HG02943 (cell line): ENCODE results near the gene CLEC11A.

Experiments
- ATAC-seq: cut with Tn5 transposase; IDR thresholded peaks from one replicate; pipeline ENCODE4 v1.9.1; 2021; ENCODE audit warnings: mild to moderate bottlenecking, low read depth, moderate library complexity; ENCODE audit not compliant: unreplicated experiment

Gene CLEC11A, protein sequence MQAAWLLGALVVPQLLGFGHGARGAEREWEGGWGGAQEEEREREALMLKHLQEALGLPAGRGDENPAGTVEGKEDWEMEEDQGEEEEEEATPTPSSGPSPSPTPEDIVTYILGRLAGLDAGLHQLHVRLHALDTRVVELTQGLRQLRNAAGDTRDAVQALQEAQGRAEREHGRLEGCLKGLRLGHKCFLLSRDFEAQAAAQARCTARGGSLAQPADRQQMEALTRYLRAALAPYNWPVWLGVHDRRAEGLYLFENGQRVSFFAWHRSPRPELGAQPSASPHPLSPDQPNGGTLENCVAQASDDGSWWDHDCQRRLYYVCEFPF

GRCh38 chr19:50723069-50723468 is at the start of gene CLEC11A:
Gene CLEC11A, plus strand, starts transcription at chr19:50723364. Its CDS starts 162 bp downstream, at chr19:50723526.
- ATAC-seq: no peak

- ATAC-seq: no peak
Measured at GRCh38 chr19:50676625-50677197, 46.5 kb upstream of the CLEC11A start.

DNA sequence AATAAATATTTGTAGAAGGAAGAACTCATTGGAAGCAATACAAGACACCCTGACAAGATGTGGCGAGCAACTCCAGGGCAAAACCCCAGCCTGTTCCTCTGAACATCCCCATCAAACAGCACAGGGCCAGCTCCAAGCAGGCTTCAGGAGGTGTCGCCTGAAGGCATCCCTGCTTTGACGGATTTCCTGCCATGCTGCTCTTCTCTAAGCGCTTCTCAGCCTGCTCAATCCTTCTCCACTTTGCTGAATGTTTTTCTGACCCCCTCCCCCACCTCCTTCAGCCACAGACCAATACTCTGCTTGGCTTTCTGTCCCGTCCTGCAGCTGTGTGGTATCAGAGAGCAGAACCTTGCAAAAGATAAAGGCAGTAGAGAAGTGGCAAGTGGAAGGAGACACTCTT is 45.5 kb upstream of the CLEC11A start:
- ATAC-seq: no peak

DNA sequence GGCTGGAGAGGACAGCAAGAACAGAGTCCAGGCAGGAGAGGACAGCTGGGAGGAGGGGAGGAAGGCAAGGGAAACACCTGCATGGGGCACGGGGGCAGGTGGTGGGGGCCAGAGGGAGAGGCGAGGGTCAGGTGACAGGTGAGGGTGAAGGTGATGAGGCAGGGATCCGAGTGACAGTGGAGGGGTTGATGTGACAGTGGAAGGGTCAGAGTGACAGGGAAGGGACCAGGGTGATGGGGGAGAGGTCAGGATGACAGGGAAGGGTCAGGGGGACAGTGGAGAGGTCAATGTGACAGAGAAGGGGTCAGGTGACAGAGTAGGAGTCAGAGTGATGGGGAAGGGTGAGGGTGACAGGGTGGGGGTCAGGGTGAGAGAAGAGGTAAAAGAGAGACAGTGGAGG is 44.8 kb upstream of the CLEC11A start:
- ATAC-seq: no peak

DNA sequence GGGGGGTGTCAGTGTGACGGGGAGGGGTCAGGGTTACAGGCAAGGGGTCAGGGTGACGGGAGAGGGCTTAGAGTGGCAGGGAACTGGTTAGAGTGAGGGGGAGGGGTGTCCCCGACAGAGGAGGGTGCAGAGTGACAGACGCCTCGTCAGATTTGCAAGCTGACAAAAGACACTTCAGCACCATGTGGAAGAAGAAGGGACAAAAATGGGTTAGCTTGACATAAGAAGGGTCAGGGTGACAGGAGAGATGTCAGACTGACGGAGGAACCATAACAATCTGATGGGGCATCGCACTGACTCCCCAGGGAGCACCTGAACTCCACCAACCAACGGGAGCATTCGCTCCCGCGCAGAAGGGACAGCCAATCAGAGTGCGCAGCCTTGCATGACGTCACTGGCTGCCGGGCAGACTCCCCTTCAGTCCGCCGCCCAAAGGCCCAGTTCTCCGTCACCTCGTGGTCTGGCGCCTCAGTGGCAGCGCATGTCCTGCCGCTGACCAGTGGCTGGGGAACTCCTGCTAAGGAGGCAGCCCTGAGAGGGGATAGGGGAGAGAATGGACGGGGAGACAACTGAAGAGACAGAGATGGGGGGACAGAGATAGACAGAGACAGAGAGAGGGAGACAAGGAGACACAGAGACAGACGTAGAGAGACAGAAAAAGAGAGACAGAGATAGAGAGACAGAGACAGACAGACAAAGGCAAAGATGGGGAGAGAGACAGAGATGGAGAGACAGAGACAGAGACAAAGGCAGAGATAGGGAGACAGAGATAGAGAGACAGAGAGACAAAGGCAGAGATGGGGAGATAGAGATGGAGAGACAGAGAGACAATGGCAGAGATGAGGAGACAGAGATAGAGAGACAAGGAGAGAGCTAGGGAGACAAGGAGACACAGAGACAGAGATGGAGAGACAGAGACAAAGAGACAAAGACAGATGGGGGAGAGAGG is 43.7 kb upstream of the CLEC11A start:
- ATAC-seq: no peak

GRCh38 chr19:50686310-50687032 is 36.7 kb upstream of the CLEC11A start:
- ATAC-seq: no peak

DNA sequence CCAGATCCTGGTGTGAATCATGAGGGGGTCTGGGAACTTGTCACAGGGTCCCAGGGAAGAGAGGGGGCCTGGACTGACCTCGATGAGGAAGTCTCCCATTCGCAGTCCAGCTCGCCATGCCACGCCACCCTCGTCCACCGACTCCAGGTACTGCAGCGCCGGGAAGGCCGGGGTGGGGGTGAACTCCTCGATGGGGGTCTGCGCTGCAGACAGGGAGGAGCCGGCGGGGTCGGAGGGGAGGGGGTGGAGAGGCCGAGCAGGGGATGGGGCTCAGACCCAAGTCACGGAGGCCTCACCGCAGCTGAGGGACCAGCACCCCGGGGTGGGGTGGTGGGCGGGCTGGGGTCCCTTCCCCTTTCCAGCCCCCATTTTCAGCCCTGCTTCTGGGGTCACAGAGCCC is 34.4 kb upstream of the CLEC11A start:
- no peak for ATAC-seq

DNA sequence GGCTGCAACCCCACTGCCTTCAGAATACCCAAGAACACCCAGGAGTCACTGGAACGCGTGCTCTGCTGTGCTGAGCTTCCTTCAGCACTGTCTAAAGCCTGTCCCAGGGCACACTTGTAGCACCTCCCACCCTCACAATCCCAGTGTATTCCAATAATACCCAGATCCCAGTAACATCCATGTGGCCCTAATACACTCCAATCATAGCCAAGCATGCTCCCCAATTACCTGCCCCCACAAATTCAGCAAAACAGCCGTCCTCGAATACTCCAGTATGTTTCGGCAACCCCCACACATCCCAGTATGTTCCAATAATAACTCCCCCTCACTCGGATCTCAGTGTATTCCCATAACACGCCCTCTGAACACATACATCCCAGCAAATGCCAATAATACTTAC is 32.7 kb upstream of the CLEC11A start:
- no peak for ATAC-seq

GRCh38 chr19:50693064-50693975 is 29.8 kb upstream of the CLEC11A start:
- ATAC-seq: no peak

DNA sequence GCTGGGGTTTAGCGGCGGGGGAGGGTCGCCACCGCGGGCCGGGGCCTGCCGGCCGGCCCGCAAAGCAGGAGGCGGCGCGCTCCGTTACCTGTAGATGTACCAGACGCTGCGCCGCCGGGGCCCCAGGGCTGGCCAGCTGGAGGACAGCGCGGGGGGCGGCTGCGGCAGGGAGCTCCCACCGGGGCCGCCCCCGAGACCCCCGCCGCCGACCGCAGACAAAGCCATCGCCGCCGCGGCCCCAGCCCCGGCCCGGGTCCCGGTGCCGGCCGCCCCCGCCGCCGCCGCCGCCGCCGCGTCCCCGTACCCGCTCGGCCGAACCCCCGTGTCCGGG is 28.4 kb upstream of the CLEC11A start:
- ATAC-seq: no peak

DNA sequence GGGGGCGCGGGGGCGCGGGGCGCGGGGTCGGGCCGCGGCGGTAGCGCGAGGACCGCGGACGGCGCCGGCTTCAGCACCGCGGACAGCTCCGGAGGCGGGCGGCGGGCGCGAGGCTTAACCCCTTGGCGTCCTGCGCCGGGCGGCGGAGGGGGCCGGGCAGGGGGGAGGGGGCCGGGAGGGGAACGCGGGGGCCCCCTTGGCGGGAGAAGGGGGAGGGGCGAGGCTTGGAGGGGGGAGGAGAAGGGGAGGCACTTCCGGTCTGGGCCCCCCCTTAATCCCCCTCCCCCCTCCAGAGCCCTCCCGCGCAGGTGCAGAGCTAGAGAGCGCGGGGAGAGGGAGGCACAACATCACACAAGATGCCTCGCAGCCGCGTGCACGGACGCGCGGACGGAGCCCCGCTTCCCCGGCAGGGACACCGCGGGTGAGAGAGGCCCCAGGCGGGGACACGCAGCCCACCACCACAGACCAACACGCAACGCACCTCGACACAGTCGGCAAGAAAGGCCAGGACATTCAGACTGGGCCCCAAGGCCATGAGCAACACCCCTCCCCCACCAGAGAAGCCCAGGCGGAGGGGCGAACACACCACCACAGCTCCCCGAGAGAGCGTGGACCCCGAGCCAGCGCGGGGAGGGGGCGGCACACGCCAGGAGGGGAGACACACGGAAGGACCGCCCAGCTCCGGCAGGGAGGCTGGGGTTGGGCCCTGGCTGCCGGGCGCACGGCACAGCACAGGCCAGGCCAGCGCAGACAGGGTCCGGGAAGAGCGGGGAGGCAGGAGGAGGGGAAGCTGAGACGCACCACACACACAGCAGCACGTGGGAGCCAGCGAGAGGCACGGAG is 27.7 kb upstream of the CLEC11A start:
- ATAC-seq: no peak

DNA sequence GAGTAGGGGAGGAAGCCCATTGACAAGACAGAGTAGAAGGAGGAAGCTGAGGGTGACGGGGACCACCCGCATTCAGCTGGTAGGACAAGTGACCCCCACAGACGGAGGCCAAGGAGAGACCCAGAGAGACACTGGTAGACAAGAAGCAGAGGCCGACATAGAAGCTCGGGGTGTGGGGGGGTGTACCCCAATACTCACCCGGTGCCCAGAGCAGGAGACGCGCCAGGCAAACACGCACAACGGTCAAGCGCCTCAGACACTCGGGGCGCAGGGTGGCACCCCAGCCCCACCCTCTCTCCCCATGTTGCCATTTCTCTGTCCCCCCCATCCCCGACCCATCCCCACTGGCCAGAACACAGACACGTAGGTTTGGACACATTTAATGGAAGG is 27.1 kb upstream of the CLEC11A start:
- no peak for ATAC-seq

- no peak for ATAC-seq
Measured at GRCh38 chr19:50697414-50698124, 25.6 kb upstream of the CLEC11A start.

GRCh38 chr19:50701367-50701985 is 21.7 kb upstream of the CLEC11A start:
- ATAC-seq: no peak

- no peak for ATAC-seq
Measured at GRCh38 chr19:50702158-50702870, 20.9 kb upstream of the CLEC11A start.

DNA sequence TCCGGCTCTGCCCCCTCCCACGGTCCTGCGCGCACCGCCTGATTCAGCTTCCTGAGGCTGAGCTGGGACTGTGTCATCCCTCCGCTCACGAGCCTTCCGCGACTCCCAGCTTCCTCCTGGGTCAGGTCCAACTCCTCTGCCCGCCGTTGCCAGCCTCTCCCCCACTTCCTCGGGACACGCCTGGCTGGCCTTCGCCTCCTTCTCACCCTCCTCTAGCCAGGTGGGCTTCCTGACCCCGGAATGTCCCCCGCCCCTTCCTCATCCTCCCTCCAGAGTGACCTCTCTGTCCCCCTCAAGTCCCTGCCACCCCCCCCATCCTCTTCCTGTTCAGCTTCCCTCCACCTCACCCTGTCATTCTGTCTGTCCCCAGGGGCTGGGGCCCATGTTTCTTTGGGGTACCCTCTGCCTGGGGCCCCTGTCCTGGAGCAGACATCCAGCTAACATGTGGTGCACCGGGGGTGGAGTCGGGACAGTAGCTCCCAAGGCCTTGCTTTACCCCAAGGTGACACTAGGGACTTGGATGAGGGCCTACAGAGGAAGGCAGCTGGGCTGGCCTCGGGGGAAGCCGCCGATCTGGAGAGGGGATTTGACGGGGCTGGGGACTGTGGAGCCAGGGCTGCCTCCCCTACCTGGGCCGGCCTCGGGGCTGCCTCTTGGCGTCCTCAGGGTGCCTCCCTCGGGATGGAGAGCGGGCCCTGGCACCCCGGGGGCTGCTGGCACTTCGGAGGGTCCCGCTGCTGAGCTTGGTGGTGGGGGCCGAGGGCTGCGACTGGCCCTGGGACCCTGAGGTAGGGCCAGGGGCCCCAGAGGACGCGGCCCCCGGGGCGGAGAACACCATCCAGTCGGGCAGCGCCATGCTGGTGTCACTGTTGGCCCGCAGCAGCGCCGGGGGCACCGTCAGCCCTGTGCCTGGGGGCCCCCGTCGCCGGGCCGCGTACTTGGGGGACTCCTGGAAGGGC is 20.0 kb upstream of the CLEC11A start:
- no peak for ATAC-seq
